Osteoblast (primary cell): ENCODE results near the gene PIP4K2A. TPM values are rescaled to one million over a fixed set of nuclear protein-coding genes. Genes with fewer than 3 reads are reported as not detected.

Experiments
- DNase-seq: peaks from one replicate; pipeline ENCODE4 v3.0.0; 2011; ENCODE audit warnings: low spot score, mixed read lengths; ENCODE audit not compliant: insufficient read length; ENCODE audit errors: missing footprints
- H2AFZ ChIP-seq: 2 replicates; pipeline ENCODE4 v1.6.0; 2011; ENCODE audit warnings: mild to moderate bottlenecking, low read length
- H3K27ac ChIP-seq: 2 replicates; pipeline ENCODE4 v1.5.1; 2011; ENCODE audit warnings: mild to moderate bottlenecking, low read depth, low read length, moderate library complexity
- H3K27me3 ChIP-seq: 2 replicates; pipeline ENCODE4 v1.6.0; 2012; ENCODE audit warnings: mild to moderate bottlenecking, control low read depth, inconsistent platforms, low read length, moderate library complexity; ENCODE audit not compliant: insufficient read depth
- H3K36me3 ChIP-seq: 2 replicates; pipeline ENCODE4 v1.5.1; 2011; ENCODE audit warnings: mild to moderate bottlenecking, low read length, control low read depth, moderate library complexity; ENCODE audit not compliant: insufficient read depth
- H3K4me1 ChIP-seq: 2 replicates; pipeline ENCODE4 v1.5.1; 2011; ENCODE audit warnings: mild to moderate bottlenecking, low read length, control low read depth, moderate library complexity; ENCODE audit not compliant: insufficient read depth
- H3K4me2 ChIP-seq: 2 replicates; pipeline ENCODE4 v1.6.0; 2011; ENCODE audit warnings: mild to moderate bottlenecking, low read length; ENCODE audit not compliant: insufficient read depth
- H3K4me3 ChIP-seq: fragments of 200-600 bp; sonication (generic); 3 replicates; pipeline ENCODE4 v1.5.1; 2012; ENCODE audit warnings: mild to moderate bottlenecking, low read length, inconsistent platforms; ENCODE audit not compliant: insufficient read depth
- H3K79me2 ChIP-seq: 2 replicates; pipeline ENCODE4 v1.6.0; 2012; ENCODE audit warnings: mild to moderate bottlenecking, low read length, control low read depth, inconsistent platforms; ENCODE audit not compliant: insufficient read depth
- H3K9me3 ChIP-seq: 2 replicates; pipeline ENCODE4 v1.5.1; 2011; ENCODE audit warnings: low read depth, low read length, control low read depth
- H4K20me1 ChIP-seq: 2 replicates; pipeline ENCODE4 v1.6.0; 2012; ENCODE audit warnings: mild to moderate bottlenecking, low read length, control low read depth; ENCODE audit not compliant: insufficient read depth
- CTCF ChIP-seq: IDR thresholded peaks from 2 replicates; pipeline ENCODE4 v1.5.1; 2011; ENCODE audit warnings: mild to moderate bottlenecking, low read depth, low read length, moderate library complexity; ENCODE audit errors: extremely low read depth
- total RNA-seq: library from RNA; depleted of rRNA; stranded (reverse); fragments of >200 nt; gene quantifications from 2 replicates; pipeline ENCODE4 v1.2.3, GENCODE V29; 2012

Gene PIP4K2A
- total RNA-seq, 1 donor, result 68.8 TPM

- no peak for TF ChIP-seq CTCF
- no peaks in the 10 kb centered on the region for H3K9me3 ChIP-seq
- H2AFZ ChIP-seq, result no peak overlapping the region
- no peaks in the 10 kb centered on the region for H3K36me3 ChIP-seq
- peaks cover under 1% of the 10 kb centered on the region for H3K4me1 ChIP-seq
- no peak overlapping the region for H3K4me3 ChIP-seq
- no peak for DNase-seq
- H3K79me2 ChIP-seq, result peaks cover 98% of the 10 kb centered on the region
- H4K20me1 ChIP-seq, result peaks cover 32% of the 10 kb centered on the region
- H3K27me3 ChIP-seq, result no peaks in the 10 kb centered on the region
- no peak overlapping the region for H3K27ac ChIP-seq
- H3K4me2 ChIP-seq, result no peak overlapping the region
These were observed 9.4 kb downstream of the PIP4K2A start for GRCh38 chr10:22704942-22705341.

DNA sequence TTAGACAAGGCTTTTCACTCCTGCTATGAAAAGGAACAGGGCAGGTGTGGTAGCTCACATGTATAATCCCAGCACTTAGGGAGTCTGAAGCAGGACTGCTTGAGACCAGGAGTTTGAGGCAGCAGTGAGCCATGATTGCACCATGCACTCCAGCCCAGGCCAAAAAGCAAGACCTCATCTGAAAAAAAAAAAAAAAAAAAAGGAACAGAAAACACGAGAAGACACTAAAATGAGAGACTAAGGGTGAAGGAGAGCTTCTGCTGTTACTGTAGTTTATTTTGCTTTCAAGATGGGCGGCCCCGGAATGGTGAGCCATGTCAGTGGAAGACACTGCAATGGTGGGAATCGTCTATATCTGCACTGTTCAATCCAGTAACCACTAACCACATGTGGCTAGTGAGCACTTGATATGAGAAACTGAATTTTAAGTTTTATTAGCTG, 9.9 kb downstream of the PIP4K2A start:
- H3K4me2 ChIP-seq, result no peak overlapping the region
- H3K4me3 ChIP-seq, result no peak overlapping the region
- no peaks in the 10 kb centered on the region for H3K4me1 ChIP-seq
- no peaks in the 10 kb centered on the region for H3K27me3 ChIP-seq
- H2AFZ ChIP-seq, result no peak overlapping the region
- no peak overlapping the region for H3K27ac ChIP-seq
- peaks cover 31% of the 10 kb centered on the region for H4K20me1 ChIP-seq
- no peak for DNase-seq
- H3K36me3 ChIP-seq, result no peaks in the 10 kb centered on the region
- peaks cover 97% of the 10 kb centered on the region for H3K79me2 ChIP-seq
- no peaks in the 10 kb centered on the region for H3K9me3 ChIP-seq
- no peak for TF ChIP-seq CTCF

DNA sequence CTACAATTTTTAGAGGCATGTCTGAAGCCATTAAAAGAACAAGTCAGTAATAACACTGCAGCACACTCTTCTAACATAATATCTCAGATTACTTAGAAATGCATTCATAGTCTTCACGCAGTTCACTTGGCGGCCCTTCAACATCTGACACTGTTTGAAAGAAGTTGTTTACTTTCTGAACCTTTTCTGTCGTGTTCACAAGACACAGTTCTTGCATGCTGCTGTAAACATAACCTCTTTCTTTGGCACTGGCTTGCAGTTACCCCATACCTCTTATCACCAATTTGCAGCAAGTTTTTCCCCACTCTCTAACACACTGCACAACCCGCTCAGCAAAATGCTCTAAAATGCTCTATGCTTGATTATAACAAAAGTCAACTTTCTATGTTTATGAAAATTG, 12.0 kb downstream of the PIP4K2A start:
- H3K4me2 ChIP-seq, result no peak overlapping the region
- peaks cover 94% of the 10 kb centered on the region for H3K79me2 ChIP-seq
- DNase-seq, result no peak
- H4K20me1 ChIP-seq, result peaks cover 24% of the 10 kb centered on the region
- TF ChIP-seq CTCF, result no peak
- no peaks in the 10 kb centered on the region for H3K36me3 ChIP-seq
- no peaks in the 10 kb centered on the region for H3K4me1 ChIP-seq
- no peaks in the 10 kb centered on the region for H3K9me3 ChIP-seq
- no peak overlapping the region for H3K4me3 ChIP-seq
- no peaks in the 10 kb centered on the region for H3K27me3 ChIP-seq
- H2AFZ ChIP-seq, result no peak overlapping the region
- no peak overlapping the region for H3K27ac ChIP-seq

- Histone ChIP-seq H3K27ac (no peak overlapping the region), H2AFZ (no peak overlapping the region), H3K36me3 (no peaks in the 10 kb centered on the region), H3K27me3 (no peaks in the 10 kb centered on the region), H3K4me2 (no peak overlapping the region), H3K79me2 (peaks cover 88% of the 10 kb centered on the region), H4K20me1 (peaks cover 25% of the 10 kb centered on the region), H3K4me3 (no peak overlapping the region), H3K9me3 (no peaks in the 10 kb centered on the region), H3K4me1 (no peaks in the 10 kb centered on the region)
- no peak for TF ChIP-seq CTCF
- DNase-seq, result no peak
These were observed 13.1 kb downstream of the PIP4K2A start for GRCh38 chr10:22701132-22701826.
